ENCODE measurements around the gene C5orf63.
"Not testable (repeated sequence)": the region's sequence is repeated elsewhere in the genome, so short reads cannot be mapped to it uniquely, and the experiment has no call there.

C5orf63 gene

GRCh38 chr5:127070243-127070642 is 3.1 kb downstream of the C5orf63 start:
- no peak for DNase-seq

GRCh38 chr5:127068493-127069214 is 4.6 kb downstream of the C5orf63 start:
- DNase-seq: peak; percentile 14

GRCh38 chr5:127066721-127067120 is 6.6 kb downstream of the C5orf63 start:
- no peak for DNase-seq

GRCh38 chr5:127064253-127064840 is 9.0 kb downstream of the C5orf63 start:
- DNase-seq: no peak

- no peak for DNase-seq
Observed at GRCh38 chr5:127063257-127063913, 9.9 kb downstream of the C5orf63 start.

- no peak for DNase-seq
Observed at GRCh38 chr5:127061956-127062355, 11.3 kb downstream of the C5orf63 start.

GRCh38 chr5:127061537-127061936 is 11.8 kb downstream of the C5orf63 start:
- no peak for DNase-seq

GRCh38 chr5:127060470-127060985 is 12.8 kb downstream of the C5orf63 start:
- DNase-seq: no peak

GRCh38 chr5:127056896-127057295 is 16.4 kb downstream of the C5orf63 start:
- no peak for DNase-seq

GRCh38 chr5:127055880-127056653 is 17.2 kb downstream of the C5orf63 start:
- no peak for DNase-seq

- not testable (repeated sequence) for DNase-seq
Observed at GRCh38 chr5:127053551-127053950, 19.8 kb downstream of the C5orf63 start.

GRCh38 chr5:127053049-127053448 is 20.3 kb downstream of the C5orf63 start:
- no peak for DNase-seq

- no peak for DNase-seq
Observed at GRCh38 chr5:127051591-127051990, 21.7 kb downstream of the C5orf63 start.

- DNase-seq: no peak
Observed at GRCh38 chr5:127046343-127047072, 26.8 kb downstream of the C5orf63 start.

- DNase-seq: no peak
Observed at GRCh38 chr5:127042593-127042992, 30.7 kb downstream of the C5orf63 start.

- no peak for DNase-seq
Observed at GRCh38 chr5:127041571-127041970, 31.7 kb downstream of the C5orf63 start.

GRCh38 chr5:127040796-127041520 is 32.3 kb downstream of the C5orf63 start:
- no peak for DNase-seq

GRCh38 chr5:127038550-127038949 is 34.8 kb downstream of the C5orf63 start:
- DNase-seq: no peak

- no peak for DNase-seq
Observed at GRCh38 chr5:127031863-127032232, 41.5 kb downstream of the C5orf63 start.

GRCh38 chr5:127031147-127031862 is 42.0 kb downstream of the C5orf63 start:
- no peak for DNase-seq

Data from NCI-H1694 (cell line).